Measurements from ENCODE around the gene TROAP. TPM values are rescaled to one million over a fixed set of nuclear protein-coding genes. Genes with fewer than 3 reads are reported as not detected.

Gene TROAP
- total RNA-seq, 1 donor from 2014 or later = 6.5 TPM

DNA sequence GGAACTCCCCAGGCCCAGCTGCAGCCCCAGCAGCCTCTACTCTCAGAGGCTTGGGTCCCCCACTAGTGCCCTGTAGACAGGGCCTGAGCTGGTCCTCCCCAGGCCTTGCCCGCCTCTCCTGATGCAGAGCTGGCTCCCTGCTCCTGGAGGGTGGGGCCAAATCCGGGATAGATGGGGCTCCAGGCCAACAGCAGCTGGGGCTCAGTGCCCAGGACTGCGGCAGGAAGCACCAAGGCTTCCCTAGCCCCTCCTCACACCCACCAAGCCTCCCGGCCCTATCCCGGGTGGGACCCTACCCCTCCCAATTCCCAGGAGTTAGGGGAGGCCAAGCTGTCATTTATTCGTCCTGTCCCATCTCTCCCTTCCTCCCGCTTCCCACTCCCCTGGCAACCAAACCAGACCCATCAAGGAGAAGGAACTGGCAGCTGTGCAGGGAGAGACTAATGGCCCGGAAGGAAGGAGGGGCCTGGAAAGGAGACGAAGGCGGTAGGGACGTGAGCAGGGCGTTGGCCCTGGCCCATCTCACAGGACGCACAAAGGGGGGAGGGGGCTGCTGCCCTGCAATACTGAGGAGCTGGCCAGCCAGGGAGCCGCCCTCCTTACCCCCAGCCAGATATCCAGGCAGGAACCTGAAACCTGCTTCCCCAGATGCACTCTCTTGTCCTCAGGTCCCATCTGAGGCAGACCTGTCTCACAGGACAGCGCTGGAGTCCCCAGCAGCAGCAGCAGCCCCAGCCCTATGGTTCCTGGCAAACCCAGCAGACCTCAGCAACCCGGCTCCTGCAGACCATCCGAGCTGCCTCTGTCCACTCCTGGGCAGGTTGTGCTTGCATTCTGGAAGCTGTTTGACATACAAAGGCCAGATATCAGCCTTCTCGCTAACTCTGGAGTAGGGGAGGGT, 29.7 kb upstream of the TROAP start:
- Mint-ChIP-seq H3K36me3 (ENCODE audit: low read depth) (no peaks in the 10 kb centered on the region), H3K27ac (ENCODE audit: unreplicated experiment) (no peak overlapping the region), H3K9me3 (ENCODE audit: low read depth) (no peaks in the 10 kb centered on the region), H3K4me1 (ENCODE audit: low read depth) (peaks cover 10% of the 10 kb centered on the region), H3K4me3 (ENCODE audit: unreplicated experiment) (no peak overlapping the region), H3K27me3 (ENCODE audit: low read depth) (peaks cover 23% of the 10 kb centered on the region)
- TF ChIP-seq, protein P1, sequence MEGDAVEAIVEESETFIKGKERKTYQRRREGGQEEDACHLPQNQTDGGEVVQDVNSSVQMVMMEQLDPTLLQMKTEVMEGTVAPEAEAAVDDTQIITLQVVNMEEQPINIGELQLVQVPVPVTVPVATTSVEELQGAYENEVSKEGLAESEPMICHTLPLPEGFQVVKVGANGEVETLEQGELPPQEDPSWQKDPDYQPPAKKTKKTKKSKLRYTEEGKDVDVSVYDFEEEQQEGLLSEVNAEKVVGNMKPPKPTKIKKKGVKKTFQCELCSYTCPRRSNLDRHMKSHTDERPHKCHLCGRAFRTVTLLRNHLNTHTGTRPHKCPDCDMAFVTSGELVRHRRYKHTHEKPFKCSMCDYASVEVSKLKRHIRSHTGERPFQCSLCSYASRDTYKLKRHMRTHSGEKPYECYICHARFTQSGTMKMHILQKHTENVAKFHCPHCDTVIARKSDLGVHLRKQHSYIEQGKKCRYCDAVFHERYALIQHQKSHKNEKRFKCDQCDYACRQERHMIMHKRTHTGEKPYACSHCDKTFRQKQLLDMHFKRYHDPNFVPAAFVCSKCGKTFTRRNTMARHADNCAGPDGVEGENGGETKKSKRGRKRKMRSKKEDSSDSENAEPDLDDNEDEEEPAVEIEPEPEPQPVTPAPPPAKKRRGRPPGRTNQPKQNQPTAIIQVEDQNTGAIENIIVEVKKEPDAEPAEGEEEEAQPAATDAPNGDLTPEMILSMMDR (IDR thresholded peaks at IDR 0.05) = no peak
- DNase-seq (ENCODE audit: low spot score) = peak; percentile 65

DNA sequence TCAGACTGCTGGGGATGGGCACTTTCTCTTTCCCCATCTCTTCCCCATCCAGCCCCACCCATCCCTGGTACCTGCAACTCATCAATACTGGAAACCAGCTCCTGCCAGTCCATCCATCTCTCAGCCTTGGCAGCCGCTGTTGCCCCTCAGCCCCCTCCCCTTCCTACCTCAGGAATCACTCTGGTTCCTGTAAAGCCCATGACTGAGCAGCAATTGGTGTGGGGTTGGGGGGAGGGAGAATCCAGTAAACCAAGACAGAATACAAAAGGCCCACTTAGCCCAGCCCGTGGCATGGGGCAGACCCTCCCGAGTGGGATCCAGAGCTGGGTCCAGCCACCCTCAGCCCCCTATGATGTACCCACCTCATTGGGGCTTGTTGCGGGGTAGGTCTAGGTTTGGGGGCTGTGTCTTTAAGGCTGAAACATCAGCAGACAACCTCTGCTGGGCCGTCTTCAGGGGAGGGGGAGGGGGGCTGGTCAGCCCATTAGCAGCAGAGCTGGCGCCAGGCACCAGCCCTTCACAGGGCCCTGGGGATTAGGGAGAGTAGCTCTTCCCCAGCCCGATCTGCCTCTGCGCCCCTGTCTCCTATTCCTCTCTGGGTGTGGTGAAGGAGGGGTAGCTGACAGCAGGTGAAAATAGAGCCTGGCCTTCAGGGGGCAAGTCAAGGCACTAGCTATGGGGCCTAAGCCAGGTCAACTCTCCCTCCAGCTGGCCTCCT, 28.8 kb upstream of the TROAP start:
- H3K27me3 Mint-ChIP-seq (ENCODE audit: low read depth) = peaks cover 30% of the 10 kb centered on the region
- peak; percentile 70 for DNase-seq (ENCODE audit: low spot score)
- no peaks in the 10 kb centered on the region for H3K36me3 Mint-ChIP-seq (ENCODE audit: low read depth)
- peaks cover 10% of the 10 kb centered on the region for H3K4me1 Mint-ChIP-seq (ENCODE audit: low read depth)
- no peak overlapping the region for H3K4me3 Mint-ChIP-seq (ENCODE audit: unreplicated experiment)
- TF ChIP-seq, protein P1 (IDR thresholded peaks at IDR 0.05) = no peak
- H3K9me3 Mint-ChIP-seq (ENCODE audit: low read depth) = no peaks in the 10 kb centered on the region
- H3K27ac Mint-ChIP-seq (ENCODE audit: unreplicated experiment) = no peak overlapping the region

DNA sequence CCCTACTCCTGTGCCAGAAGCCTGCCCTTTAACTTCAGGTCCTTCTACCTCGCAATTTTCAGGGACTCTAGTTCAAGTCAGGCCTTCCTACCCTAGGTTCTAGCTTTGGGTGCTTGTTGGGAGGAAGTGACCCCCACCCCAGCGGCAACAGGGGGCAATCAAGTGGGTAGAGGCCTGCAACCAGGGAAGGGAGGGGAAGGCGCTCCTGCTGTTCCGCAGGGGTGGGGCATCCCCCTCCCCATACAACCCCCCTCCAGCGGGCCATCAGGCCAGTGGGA, 28.3 kb upstream of the TROAP start:
- Mint-ChIP-seq H3K4me3 (ENCODE audit: unreplicated experiment) (no peak overlapping the region), H3K27me3 (ENCODE audit: low read depth) (peaks cover 30% of the 10 kb centered on the region), H3K9me3 (ENCODE audit: low read depth) (no peaks in the 10 kb centered on the region), H3K4me1 (ENCODE audit: low read depth) (peaks cover 10% of the 10 kb centered on the region), H3K27ac (ENCODE audit: unreplicated experiment) (no peak overlapping the region), H3K36me3 (ENCODE audit: low read depth) (no peaks in the 10 kb centered on the region)
- DNase-seq (ENCODE audit: low spot score) = no peak
- TF ChIP-seq, protein P1 (IDR thresholded peaks at IDR 0.05) = no peak

DNA sequence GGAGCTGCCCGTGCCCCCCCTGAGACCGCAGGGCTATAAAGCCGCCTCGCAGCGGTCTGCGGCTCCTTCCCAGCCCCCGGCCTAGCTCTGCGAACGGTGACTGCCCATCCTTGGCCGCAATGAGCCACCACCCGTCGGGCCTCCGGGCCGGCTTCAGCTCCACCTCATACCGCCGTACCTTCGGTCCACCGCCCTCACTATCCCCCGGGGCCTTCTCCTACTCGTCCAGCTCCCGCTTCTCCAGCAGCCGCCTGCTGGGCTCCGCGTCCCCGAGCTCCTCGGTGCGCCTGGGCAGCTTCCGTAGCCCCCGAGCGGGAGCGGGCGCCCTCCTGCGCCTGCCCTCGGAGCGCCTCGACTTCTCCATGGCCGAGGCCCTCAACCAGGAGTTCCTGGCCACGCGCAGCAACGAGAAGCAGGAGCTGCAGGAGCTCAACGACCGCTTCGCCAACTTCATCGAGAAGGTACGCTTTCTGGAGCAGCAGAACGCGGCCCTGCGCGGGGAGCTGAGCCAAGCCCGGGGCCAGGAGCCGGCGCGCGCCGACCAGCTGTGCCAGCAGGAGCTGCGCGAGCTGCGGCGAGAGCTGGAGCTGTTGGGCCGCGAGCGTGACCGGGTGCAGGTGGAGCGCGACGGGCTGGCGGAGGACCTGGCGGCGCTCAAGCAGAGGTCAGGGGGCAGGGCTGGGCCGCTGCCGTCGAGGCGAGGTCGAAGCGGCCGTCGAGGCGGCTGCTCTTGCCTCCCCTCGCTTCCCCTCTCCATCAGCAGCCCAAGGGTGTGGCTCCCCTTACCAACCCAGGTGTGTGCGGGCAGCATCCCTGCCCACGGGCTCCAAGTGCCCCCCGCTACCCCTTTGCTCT, 27.7 kb upstream of the TROAP start, which contains the start of gene PRPH:
TSS of gene PRPH (plus strand) at position 66 of the 855 bp plus-strand sequence. CDS start at position 120, 54 bp downstream.
- H3K27me3 Mint-ChIP-seq (ENCODE audit: low read depth) = peaks cover 30% of the 10 kb centered on the region
- H3K4me3 Mint-ChIP-seq (ENCODE audit: unreplicated experiment) = peak within 1 kb of the TSS; percentile 12
- peak; percentile 89 for DNase-seq (ENCODE audit: low spot score)
- H3K9me3 Mint-ChIP-seq (ENCODE audit: low read depth) = no peaks in the 10 kb centered on the region
- peaks cover 10% of the 10 kb centered on the region for H3K4me1 Mint-ChIP-seq (ENCODE audit: low read depth)
- TF ChIP-seq, protein P1 (IDR thresholded peaks at IDR 0.05) = peak; percentile 31
- H3K27ac Mint-ChIP-seq (ENCODE audit: unreplicated experiment) = no peak within 1 kb of the TSS
- H3K36me3 Mint-ChIP-seq (ENCODE audit: low read depth) = no peaks in the 10 kb centered on the region

Measured in chondrocyte (in vitro differentiated cells).